Activated effector memory CD4-positive, alpha-beta T cell treated with Interleukin-2 at 50 U/mL for 16 hours (primary cell): Measurements from ENCODE around the gene KRTAP4-5.
"Not testable (repeated sequence)": the region's sequence is repeated elsewhere in the genome, so short reads cannot be mapped to it uniquely, and the experiment has no call there.

Experiments
- DNase-seq: peaks from one replicate; pipeline ENCODE4 v3.0.0-alpha.2; 2020

KRTAP4-5 gene

DNA sequence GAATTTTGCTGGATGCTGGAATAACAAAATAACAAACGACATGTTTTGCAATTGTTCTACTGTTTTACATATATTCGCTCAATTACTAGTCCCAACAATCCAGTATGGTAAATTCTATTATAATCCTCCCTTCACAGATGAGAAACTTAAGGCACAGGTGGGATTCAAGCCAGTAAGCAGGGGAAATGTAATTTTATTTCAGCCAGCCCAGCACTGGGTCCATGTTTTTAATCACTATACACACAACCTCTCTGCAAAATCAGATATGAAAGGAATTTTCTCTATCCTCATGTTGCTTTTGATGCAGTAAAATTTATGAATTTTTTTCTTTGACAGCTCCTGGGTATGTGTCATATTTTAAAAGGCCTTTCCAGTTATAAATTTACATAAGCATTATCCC, 4.4 kb downstream of the KRTAP4-5 start:
- DNase-seq, result no peak

DNA sequence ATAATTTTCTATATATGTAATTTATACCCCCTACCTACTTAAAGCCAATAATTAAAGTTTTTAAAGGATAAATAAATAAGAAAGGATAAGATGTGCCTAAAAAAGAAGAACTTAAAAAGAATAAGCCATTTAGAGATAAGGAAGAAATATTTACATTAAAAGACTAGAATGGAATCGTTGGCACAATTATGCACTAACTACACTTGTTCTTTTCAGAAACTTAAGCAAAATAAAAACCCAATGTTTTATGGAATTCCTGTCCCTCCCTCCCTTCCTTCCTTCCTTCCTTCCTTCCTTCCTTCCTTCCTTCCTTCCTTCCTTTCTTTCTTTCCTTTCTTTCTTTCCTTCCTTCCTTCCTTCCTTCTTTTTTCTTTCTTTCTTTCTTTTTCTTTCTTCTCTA, 4.8 kb downstream of the KRTAP4-5 start:
- DNase-seq, result no peak

DNA sequence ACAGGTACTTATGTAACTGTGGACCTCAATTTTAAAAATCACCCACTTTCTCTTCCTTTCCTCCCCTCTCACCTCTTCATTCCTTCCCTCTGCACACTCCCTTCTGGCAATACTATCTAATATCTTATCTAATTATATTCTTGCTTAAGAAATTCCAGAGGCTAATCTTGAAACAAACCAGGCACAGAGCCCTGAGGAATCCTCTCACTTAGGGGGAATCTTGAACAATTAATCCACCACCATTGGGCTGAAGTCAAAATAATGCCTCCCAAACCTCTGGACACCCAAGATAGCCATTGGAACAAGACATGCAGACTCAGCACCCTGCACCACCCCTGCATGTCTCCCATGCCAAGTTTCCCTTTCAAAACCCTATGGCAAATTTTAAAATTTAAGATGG, 8.3 kb downstream of the KRTAP4-5 start:
- DNase-seq, result no peak

- DNase-seq, result no peak
Measured at GRCh38 chr17:41140360-41141131, 9.1 kb downstream of the KRTAP4-5 start, which contains the start of gene KRTAP4-6. TSS of gene KRTAP4-6 (minus strand) at chr17:41140544. CDS start at chr17:41140487, 57 bp downstream.

DNA sequence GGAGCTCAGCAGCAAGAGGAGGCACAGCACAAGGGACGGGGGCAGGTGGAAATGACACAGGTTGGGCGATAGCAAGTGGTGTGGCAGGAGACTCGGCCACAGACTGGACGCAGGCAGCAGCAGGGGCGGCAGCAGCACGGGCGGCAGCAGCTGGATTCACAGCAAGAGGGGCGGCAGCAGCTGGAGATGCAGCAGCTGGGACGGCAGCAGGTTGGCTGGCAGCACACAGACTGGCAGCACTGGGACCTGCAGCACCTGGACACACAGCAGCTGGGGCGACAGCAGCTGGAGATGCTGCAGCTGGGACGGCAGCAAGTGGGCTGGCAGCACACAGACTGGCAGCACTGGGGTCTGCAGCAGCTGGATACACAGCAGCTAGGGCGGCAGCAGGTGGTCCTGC, 9.8 kb downstream of the KRTAP4-5 start:
- not testable (repeated sequence) for DNase-seq

DNA sequence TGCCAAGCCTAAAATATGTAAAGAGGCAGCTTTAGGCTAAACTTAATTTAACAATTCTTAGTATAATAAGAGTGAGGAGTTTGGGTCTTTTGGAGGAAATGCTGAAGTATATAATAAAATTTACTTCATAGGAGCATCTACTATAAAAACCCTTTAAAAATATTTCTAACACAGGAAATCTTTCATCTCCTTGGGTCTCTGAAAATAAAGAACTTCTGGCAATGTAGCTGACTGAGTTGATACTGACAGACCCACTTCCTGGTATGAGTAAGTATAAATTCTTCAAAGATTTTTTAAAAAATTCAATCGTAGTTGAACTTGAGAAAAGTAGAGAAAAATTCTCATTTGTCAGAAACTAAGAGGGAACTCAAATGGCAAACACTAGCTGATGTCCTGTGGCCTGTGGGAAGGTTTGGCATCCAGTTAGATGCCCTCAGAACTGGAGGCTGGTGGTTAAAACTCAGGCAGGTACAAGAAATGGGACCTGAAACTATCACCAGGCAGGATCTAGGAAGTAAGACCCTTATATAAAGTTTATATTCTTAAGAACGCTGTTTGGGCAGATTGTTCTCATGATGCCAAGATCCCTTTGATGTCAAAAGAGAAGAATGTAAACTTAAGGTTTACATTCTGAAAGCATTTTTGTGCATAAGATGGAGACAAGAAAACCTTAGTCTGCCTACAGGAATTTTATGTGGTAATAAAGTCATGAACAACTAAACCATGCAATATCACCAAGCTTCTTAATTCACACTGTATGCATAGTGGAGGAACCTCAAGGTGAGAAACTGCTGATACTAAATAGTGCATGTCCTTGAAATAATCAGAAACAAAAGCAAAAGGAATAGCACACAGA, 15.5 kb downstream of the KRTAP4-5 start:
- no peak for DNase-seq

GRCh38 chr17:41131979-41132378, 17.6 kb downstream of the KRTAP4-5 start:
- no peak for DNase-seq

DNA sequence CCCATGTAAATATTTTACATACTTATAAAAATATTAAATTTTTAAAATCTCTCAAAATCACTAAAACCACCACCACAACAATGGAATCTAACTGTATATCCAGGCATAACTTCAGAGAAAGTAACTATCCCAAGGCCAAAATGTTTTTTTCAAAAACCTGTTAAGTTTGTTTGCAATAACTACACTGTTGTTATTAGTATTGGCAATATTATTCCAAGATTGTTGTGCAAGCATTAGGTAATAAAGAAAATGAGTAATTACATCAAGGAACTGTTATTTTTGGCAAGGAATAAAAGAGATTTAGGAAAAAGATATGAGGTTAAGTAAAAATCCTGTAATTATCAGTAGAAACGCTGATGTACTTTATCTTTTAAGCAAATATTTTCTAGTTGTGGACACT, 22.3 kb downstream of the KRTAP4-5 start:
- no peak for DNase-seq

- DNase-seq, result no peak
Measured at GRCh38 chr17:41126412-41126811, 23.2 kb downstream of the KRTAP4-5 start.

DNA sequence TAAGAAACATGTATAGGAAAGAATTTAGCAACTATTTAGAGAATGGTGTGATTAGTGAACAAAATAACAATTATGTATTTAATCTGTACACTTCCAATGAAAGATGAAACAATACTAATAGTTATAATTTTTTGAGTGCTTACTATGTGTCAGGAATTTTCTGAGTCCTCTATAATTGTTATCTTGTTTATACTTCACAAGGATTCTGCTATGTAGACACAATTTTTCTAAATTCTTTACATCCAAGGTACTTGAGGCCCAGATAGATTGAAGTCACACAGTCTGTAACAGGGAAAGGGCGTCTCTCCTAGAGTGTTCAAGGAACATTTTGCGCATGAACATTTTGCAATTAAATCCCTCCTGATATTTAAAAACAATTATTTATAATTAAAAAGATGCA, 24.6 kb downstream of the KRTAP4-5 start:
- no peak for DNase-seq

GRCh38 chr17:41123991-41124371, 25.6 kb downstream of the KRTAP4-5 start, which contains the start of gene KRTAP4-12:
TSS of gene KRTAP4-12 (minus strand) at chr17:41124182. CDS start at chr17:41124122, 60 bp downstream.
- DNase-seq, result not testable (repeated sequence)

DNA sequence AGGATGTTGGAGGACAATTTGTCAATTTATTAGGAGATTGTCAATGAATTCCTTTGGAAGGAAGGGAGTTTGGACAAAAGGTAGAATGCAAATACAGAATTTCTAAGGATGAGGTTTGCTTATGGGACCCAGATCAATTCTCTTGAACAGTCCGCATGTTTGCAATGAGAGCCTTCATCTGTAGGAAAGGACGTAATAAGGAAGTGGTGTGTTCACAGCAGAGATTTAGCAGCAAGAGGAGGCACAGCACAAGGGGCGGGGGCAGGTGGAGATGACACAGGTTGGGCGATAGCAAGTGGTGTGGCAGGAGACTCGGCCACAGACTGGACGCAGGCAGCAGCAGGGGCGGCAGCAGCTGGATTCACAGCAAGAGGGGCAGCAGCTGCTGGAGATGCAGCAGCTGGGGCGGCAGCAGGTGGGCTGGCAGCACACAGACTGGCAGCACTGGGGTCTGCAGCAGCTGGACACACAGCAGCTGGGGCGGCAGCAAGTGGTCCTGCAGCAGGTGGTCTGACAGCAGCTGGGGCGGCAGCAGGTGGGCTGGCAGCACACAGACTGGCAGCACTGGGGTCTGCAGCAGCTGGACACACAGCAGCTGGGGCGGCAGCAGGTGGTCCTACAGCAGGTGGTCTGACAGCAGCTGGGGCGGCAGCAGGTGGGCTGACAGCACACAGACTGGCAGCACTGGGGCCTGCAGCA, 26.2 kb downstream of the KRTAP4-5 start:
- DNase-seq, result not testable (repeated sequence)

- DNase-seq, result no peak
Measured at GRCh38 chr17:41121742-41122141, 27.9 kb downstream of the KRTAP4-5 start.

- not testable (repeated sequence) for DNase-seq
Measured at GRCh38 chr17:41119696-41120690, 29.6 kb downstream of the KRTAP4-5 start.

DNA sequence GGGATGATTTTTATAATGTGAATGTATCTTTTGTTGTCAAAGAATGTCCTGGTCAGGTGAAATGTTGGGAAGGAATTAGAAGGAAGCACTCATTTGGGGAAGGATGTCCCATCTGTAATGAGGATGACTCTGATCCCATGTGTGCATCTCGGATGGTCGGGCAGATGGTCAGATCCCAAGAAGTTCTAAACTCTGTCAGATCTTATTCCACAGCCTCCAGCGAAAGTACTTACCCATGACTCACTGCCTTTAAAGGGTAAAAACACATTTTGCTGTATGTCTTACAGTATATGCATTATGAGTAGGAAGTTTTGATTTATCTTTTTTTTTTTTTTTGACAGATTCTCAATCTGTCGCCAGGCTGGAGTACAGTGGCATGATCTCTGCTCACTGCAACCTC, 30.9 kb downstream of the KRTAP4-5 start:
- DNase-seq, result no peak

- not testable (repeated sequence) for DNase-seq
Measured at GRCh38 chr17:41117846-41118386, 31.7 kb downstream of the KRTAP4-5 start, which contains the start of gene KRTAP4-11. TSS of gene KRTAP4-11 (minus strand) at chr17:41118373. CDS start at chr17:41118315, 58 bp downstream.

DNA sequence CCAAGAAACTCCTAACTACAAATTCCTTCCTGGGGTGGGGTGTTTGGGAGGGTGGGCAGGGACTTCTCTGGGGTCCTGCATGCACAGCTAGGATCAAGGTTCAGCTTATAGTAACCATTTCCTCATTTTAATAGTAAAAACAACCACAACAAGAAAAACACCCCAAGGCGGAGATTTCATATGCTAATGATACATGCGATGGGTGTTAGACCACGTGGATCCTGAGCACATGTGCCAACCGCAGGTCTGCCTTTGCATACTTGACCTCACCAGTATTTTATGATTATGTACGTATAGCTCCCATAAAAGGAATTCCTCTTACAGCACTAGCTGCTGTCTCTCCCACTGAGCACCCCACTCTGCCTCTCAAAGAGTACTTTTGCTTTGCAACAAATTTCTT, 33.3 kb downstream of the KRTAP4-5 start:
- DNase-seq, result no peak

GRCh38 chr17:41111151-41111885, 38.3 kb downstream of the KRTAP4-5 start:
- no peak for DNase-seq

- DNase-seq, result not testable (repeated sequence)
Measured at GRCh38 chr17:41108728-41109386, 40.8 kb downstream of the KRTAP4-5 start.

DNA sequence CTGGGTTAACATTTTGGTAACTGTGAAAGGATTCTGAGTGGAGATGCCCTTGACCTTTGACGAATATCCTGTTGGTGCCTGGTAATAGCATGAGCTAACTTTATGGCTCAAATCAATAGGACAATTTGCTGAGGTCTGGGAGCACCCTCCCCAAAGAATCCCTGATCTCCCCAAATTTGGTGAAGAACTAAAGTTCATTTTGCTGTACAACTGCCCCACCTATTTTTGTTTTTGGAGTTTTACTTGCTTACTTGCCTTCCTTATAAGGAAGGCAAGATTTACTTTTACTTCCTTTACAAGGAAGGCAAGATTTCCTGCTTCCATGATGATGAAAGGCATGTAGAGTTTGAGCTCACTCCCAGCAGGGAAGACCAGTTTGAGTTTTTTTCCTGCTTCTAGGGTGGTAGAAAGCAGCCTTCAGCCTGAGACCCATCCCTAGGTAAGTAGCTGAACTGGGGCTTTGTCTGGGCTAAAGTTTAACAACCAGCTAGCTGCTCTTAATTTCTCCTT, 41.6 kb downstream of the KRTAP4-5 start:
- no peak for DNase-seq
